AG09309 (cell line): ENCODE measurements around the gene EIF6.
"Not testable (repeated sequence)": the region's sequence is repeated elsewhere in the genome, so short reads cannot be mapped to it uniquely, and the experiment has no call there.

Experiments used
- DNase-seq: peaks from one replicate; pipeline ENCODE4 v3.0.0-alpha.2; 2010; ENCODE audit warnings: low read depth
- H3K4me3 ChIP-seq: 2 replicates; pipeline ENCODE4 v1.5.1; 2011; ENCODE audit warnings: mild to moderate bottlenecking, low read depth, low read length, moderate library complexity; ENCODE audit not compliant: control insufficient read depth
- CTCF ChIP-seq: IDR thresholded peaks from 2 replicates; pipeline ENCODE4 v1.5.1; 2011; ENCODE audit warnings: mild to moderate bottlenecking, low read depth, low read length, inconsistent platforms; ENCODE audit not compliant: insufficient read depth, control insufficient read depth; ENCODE audit errors: missing control alignments

The EIF6 gene

DNA sequence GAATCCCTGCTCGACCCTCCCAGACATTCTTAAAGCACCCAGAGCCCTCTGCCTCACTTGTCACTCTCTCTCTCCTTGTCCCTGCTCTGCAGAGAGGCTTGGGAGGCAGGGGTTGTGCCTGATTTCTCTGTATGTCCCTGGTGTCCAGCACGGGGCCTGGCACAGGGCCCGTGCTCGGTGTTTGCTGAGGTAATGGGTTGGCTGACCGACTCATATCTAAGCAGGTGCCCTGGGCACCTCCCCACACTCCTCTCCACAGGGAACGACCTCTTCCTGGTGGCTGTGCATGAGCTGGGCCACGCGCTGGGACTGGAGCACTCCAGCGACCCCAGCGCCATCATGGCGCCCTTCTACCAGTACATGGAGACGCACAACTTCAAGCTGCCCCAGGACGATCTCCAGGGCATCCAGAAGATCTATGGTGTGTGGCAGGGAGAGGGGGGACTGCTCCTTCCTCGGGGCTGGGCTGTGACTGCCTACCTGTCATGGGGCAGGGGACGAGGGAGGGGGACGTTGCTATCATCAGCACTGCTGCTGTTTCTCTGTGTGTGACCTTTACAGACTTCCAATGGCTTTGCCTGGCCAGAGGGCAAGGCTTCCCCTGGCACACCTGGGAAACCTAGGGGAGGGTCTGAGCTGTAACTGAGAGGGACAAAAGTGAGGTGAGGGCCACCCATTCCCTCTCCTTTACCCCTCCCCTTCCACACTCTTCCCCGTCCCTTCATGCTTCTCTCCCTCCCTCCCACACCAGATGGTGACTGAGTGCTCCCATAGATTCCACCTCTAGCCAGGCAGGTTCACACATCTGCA lies 20.8 kb downstream of the EIF6 start:
- TF ChIP-seq CTCF = no peak
- no peak for DNase-seq
- H3K4me3 ChIP-seq = no peak overlapping the region

DNA sequence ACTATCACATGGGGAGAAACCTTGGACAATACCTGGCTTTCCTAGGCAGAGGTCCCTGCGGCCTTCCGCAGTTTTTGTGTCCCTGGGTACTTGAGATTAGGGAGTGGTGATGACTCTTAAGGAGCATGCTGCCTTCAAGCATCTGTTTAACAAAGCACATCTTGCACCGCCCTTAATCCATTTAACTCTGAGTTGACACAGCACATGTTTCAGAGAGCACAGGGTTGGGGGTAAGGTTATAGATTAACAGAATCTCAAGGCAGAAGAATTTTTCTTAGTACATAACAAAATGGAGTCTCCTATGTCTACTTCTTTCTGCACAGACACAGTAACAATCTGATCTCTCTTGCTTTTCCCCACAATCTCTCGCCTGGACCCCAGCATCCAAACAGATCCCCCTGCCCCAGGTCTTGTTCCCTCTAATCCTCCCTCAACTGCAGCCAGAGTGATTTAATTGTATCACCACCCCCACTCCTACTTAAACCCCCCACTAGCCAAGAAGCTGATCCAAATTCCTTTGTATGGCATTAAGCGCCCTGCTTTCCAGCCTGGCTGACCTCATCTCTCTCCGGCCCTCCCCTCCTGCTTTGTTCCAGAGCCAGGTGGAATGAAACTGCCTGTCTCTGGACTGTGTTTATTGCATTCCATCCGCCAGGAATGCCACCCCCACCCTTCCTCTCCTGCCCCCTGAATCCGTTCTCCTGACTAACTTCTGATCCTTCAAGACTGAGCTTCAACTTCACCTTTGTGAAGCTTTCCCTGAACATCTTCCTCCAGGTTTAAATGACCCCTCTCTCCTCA lies 21.6 kb downstream of the EIF6 start:
- not testable (repeated sequence) for H3K4me3 ChIP-seq, DNase-seq
- TF ChIP-seq CTCF = peak; percentile 19

DNA sequence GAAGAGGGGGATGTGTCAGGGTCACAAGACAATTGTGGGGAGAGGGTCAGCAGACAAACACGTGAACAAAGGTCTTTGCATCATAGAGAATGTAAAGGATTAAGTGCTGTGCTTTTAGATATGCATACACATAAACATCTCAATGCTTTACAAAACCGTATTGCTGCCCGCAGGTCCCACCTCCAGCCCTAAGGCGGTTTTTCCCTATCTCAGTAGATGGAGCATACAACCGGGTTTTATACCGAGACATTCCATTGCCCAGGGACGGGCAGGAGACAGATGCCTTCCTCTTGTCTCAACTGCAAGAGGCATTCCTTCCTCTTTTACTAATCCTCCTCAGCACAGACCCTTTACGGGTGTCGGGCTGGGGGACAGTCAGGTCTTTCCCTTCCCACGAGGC lies 22.3 kb downstream of the EIF6 start:
- not testable (repeated sequence) for H3K4me3 ChIP-seq, DNase-seq

GRCh38 chr20:35260426-35260825 lies 24.1 kb downstream of the EIF6 start:
- no peak for TF ChIP-seq CTCF
- DNase-seq = no peak
- no peak overlapping the region for H3K4me3 ChIP-seq

- H3K4me3 ChIP-seq = no peak overlapping the region
- no peak for DNase-seq
- no peak for TF ChIP-seq CTCF
These were observed 27.2 kb downstream of the EIF6 start for GRCh38 chr20:35257175-35257909.

DNA sequence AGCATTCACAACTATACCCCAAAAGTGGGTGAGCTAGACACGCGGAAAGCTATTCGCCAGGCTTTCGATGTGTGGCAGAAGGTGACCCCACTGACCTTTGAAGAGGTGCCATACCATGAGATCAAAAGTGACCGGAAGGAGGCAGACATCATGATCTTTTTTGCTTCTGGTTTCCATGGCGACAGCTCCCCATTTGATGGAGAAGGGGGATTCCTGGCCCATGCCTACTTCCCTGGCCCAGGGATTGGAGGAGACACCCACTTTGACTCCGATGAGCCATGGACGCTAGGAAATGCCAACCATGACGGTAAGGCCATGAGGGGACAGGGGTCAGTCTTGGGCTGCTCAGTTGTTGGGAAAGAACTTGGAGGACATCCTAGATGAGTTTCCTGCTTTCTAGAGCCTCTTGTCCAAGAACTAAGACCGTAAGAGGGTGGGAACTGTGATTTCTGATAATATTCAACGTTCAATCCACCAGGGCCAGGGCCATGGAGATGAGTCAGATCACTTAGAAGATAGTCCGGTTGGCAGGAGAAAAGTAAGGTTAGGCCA lies 30.0 kb downstream of the EIF6 start:
- no peak overlapping the region for H3K4me3 ChIP-seq
- no peak for DNase-seq
- no peak for TF ChIP-seq CTCF
